Activated CD4-positive, CD25-positive, alpha-beta regulatory T cell treated with anti-CD3 and anti-CD28 coated beads, Interleukin-2, amount 50 U/mL, for 16 hours (primary cell): ENCODE results near the gene MORF4L2.

Source experiments
- DNase-seq: peaks from one replicate; pipeline ENCODE4 v3.0.0-alpha.2; 2020; ENCODE audit warnings: low read depth, low spot score

The MORF4L2 gene

GRCh38 chrX:103635436-103635835, 51.1 kb downstream of the MORF4L2 start:
- no peak for DNase-seq

- DNase-seq: no peak
Observed at GRCh38 chrX:103631145-103631544, 55.4 kb downstream of the MORF4L2 start.

DNA sequence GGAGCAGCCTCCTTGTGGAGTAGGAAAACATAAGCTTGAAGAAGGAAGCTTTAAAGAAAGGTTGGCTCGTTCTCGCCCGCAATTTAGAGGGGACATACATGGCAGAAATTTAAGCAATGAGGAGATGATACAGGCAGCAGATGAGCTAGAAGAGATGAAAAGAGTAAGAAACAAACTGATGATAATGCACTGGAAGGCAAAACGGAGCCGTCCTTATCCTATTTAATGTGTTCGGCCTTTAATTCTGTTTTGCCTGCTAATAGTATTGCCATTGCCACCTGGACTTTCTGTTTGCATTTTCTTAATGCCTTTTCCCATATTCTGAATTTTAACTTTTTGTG, 56.4 kb downstream of the MORF4L2 start:
- no peak for DNase-seq

- peak; percentile 1 for DNase-seq
Observed at GRCh38 chrX:103629318-103630170, 57.0 kb downstream of the MORF4L2 start.

DNA sequence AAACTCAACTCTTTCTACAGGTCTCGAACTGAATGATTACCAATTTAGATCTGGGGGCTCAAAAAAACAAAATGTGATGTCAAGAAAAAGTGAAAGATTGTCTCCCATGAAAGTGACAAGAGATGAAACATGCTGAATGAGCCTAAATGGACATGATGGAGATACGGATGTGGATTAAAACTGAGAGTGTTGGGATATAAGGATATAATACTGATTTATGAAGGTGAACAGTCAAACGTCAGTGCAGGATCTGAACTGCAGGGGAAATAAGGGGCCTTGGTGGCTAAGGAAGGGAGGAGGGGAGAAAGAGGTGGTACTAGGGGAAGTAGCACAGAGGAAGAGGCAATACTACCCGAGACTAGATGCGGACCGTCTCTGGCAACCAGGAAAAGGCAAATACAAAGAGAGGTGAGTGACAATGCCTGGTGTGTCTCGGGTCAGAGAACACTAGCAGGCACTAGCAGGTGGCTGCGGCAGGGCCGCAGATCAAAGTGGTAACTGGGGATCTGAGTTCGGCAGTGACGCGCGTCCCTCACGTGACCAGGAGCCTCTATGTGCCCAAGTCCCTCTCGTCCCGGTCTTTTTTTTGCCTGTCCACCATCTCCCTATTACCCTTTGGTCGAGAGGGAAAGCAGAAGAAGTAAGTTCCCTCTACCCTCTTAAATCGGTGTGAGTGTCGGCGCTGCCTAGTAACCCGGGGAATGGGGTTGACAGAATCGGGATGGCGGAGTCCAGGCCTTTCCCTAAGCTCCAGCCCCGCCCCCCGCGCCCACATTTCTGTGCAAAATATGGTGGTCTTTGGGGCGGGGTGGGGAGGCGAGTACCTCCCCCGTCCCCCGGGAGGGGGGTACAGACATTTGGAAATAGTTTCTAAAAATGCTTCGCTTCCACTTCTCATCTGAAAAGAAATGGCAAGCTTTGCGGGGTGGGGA, 57.8 kb downstream of the MORF4L2 start, which contains the start of gene TCEAL1:
TCEAL1 (plus strand) TSS at position 590 of the 932 bp plus-strand sequence. CDS start 942 bp downstream, outside the sequence.
- no peak for DNase-seq

DNA sequence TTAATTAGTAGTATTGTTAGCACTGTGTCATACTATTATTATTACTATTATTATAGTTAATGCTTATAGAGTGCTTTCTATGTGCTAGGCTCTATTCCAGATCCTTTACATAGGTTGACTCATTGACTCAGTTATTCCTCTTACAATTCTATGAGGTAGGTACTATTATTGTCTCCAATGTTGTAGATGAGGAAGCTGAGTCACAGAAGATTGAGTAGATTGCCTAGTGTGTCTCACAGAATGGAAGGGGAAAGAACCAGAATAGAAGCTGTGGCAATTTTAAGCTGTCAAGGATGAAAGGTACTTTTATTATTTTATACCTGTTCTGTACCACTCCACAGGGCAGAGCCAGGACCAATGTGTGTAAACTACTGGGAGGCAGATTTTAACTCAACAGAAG, 59.6 kb downstream of the MORF4L2 start:
- no peak for DNase-seq
